ENCODE results near the gene BHMT. TPM values are rescaled to one million over a fixed set of nuclear protein-coding genes. Genes with fewer than 3 reads are reported as not detected.

The BHMT gene
- total and polyA plus RNA-seq, 11 donors = not detected

GRCh38 chr5:79119486-79119885, 7.9 kb downstream of the BHMT start:
- intact Hi-C loops (cut with DNase I) = loop anchor here in 1 of 10 donors (5.0 kb wide), 1 partner anchor 97 kb away; no protein-coding TSS in a partner anchor
- Histone ChIP-seq H3K4me3 (no peak overlapping the region), H3K9me3 (no peaks in the 10 kb centered on the region), H3K27me3 (peaks cover 0 to 8% (median 0%) of the 10 kb centered on the region in 9 donors), H3K4me1 (peaks cover 0 to 6% (median 0%) of the 10 kb centered on the region in 12 donors), H3K27ac (no peak overlapping the region), H3K36me3 (no peaks in the 10 kb centered on the region)
- no peak for ATAC-seq
- no peak for DNase-seq
- TF ChIP-seq CTCF (IDR thresholded peaks at IDR 0.05) = no peak
- TF ChIP-seq POLR2A (IDR thresholded peaks at IDR 0.05) = no peak
- WGBS, 4 donors = 89 to 93% (median 92%) methylated on average over 4 of the region's 4 CpGs

- H3K36me3 ChIP-seq = no peaks in the 10 kb centered on the region
- no peak overlapping the region for H3K4me3 ChIP-seq
- no peak for ATAC-seq
- intact Hi-C loops (cut with DNase I) = no loop called here
- no peak for DNase-seq
- H3K27ac ChIP-seq = no peak overlapping the region
- 91 to 96% (median 93%) methylated on average over 4 of the region's 4 CpGs for WGBS, 4 donors
- H3K27me3 ChIP-seq = peaks cover 0 to under 1% (median 0%) of the 10 kb centered on the region in 9 donors
- H3K4me1 ChIP-seq = peaks cover 0 to 6% (median 0%) of the 10 kb centered on the region in 12 donors
- H3K9me3 ChIP-seq = no peaks in the 10 kb centered on the region
- TF ChIP-seq CTCF (IDR thresholded peaks at IDR 0.05) (no peak), POLR2A (IDR thresholded peaks at IDR 0.05) (no peak)
These were observed 8.6 kb downstream of the BHMT start for GRCh38 chr5:79120221-79120620.

- no peak overlapping the region for H3K27ac ChIP-seq
- intact Hi-C loops (cut with DNase I) = no loop called here
These were observed 11.4 kb downstream of the BHMT start for GRCh38 chr5:79122973-79123372.

GRCh38 chr5:79124607-79125006, 13.0 kb downstream of the BHMT start:
- Histone ChIP-seq H3K36me3 (no peaks in the 10 kb centered on the region), H3K4me3 (no peak overlapping the region), H3K4me1 (peaks cover 0 to 6% (median 0%) of the 10 kb centered on the region in 12 donors), H3K9me3 (no peaks in the 10 kb centered on the region), H3K27ac (no peak overlapping the region), H3K27me3 (no peaks in the 10 kb centered on the region)
- DNase-seq = no peak
- TF ChIP-seq CTCF (IDR thresholded peaks at IDR 0.05) (no peak), POLR2A (IDR thresholded peaks at IDR 0.05) (no peak)
- intact Hi-C loops (cut with DNase I) = no loop called here
- ATAC-seq = no peak
- WGBS, 4 donors = 87 to 90% (median 88%) methylated on average over 1 of the region's 1 CpG

More at GRCh38 chr5:79122973-79123372, 11.4 kb downstream of the BHMT start:
- no peaks in the 10 kb centered on the region for H3K36me3 ChIP-seq
- H3K27me3 ChIP-seq = no peaks in the 10 kb centered on the region
- H3K4me1 ChIP-seq = peaks cover 0 to 6% (median 0%) of the 10 kb centered on the region in 12 donors
- H3K4me3 ChIP-seq = no peak overlapping the region
- TF ChIP-seq CTCF (IDR thresholded peaks at IDR 0.05) (no peak), POLR2A (IDR thresholded peaks at IDR 0.05) (no peak)
- DNase-seq = no peak
- H3K9me3 ChIP-seq = no peaks in the 10 kb centered on the region
- ATAC-seq = peak in 1 of 4 donors; percentile 71

Measured in heart left ventricle (tissue), 16 donors.